K562 (cell line): ENCODE results near the gene FRRS1. TPM values are rescaled to one million over a fixed set of nuclear protein-coding genes. Genes with fewer than 3 reads are reported as not detected.

Experiments used
- ATAC-seq: fragments of 200-7000 bp; cut with Tn5 transposase; 3 replicates; pipeline ENCODE4 v1.9.1; 2020; ENCODE audit warnings: moderate library complexity
- BruUV-seq: library from RNA; stranded (reverse); fragments of 400-500 nt; replicated peaks from 2 replicates; lab custom pipeline; 2021; lab: Mats Ljungman, UMichigan
- CTCF ChIA-PET: fragments of 300-600 bp; formaldehyde crosslinking; extraction: SDS; loops from one replicate; lab custom pipeline; 2021; ENCODE audit warnings: low intra/inter-chr PET ratio; lab: Yijun Ruan, JAX
- POLR2A ChIA-PET: fragments of 300-600, 350-650 bp; sonication (Branson Sonifier 250); formaldehyde crosslinking; extraction: SDS; loops from one replicate; lab custom pipeline; 2021; ENCODE audit warnings: antibody characterized with exemption, inconsistent platforms; lab: Yijun Ruan, JAX
- DNase-seq, 4 experiments: peaks; one replicate each; pipeline versions ENCODE4 v3.0.0 to v3.0.0-alpha.2; 2011 to 2018; ENCODE audit warnings: low spot score in 3 of 4, mixed read lengths in 3 of 4; ENCODE audit errors: extremely low read depth in 1 of 4
- FAIRE-seq: peaks from 2 replicates; lab custom pipeline; 2011; peaks lifted over from hg19 to GRCh38; lab: Jason Lieb, UNC
- H2AFZ ChIP-seq: 2 replicates; pipeline ENCODE4 v1.6.0; 2011; ENCODE audit warnings: low read depth, low read length, control low read depth, inconsistent platforms
- H3K27ac ChIP-seq: fragments of 200-600 bp; 3 replicates; pipeline ENCODE4 v1.8.0; 2011; ENCODE audit warnings: low read depth, mild to moderate bottlenecking, control low read depth, inconsistent platforms, low read length, moderate library complexity, mixed read lengths; ENCODE audit errors: extremely low read depth
- H3K27me3 ChIP-seq, 2 experiments: fragments of 300-600 bp in 1 of 2; 2 replicates in 1 of 2; 3 replicates in 1 of 2; pipeline versions ENCODE4 v1.6.0 to v1.8.0; 2011; ENCODE audit warnings: inconsistent platforms in 2 of 2, low read length in 2 of 2, mild to moderate bottlenecking in 1 of 2, mixed read lengths in 1 of 2, moderate library complexity in 1 of 2; ENCODE audit not compliant: control insufficient read depth in 2 of 2, insufficient read depth in 2 of 2
- H3K36me3 ChIP-seq: fragments of 300-600 bp; 3 replicates; pipeline ENCODE4 v1.8.0; 2011; ENCODE audit warnings: mild to moderate bottlenecking, low read length, inconsistent platforms; ENCODE audit not compliant: control insufficient read depth, insufficient read depth
- H3K4me1 ChIP-seq, 2 experiments: fragments of 200-600 bp in 1 of 2; replicated peaks in 1 of 2; 2 replicates in 1 of 2; 3 replicates in 1 of 2; pipeline versions ENCODE4 v1.5.1 to v1.8.0; 2011; ENCODE audit warnings: inconsistent platforms in 2 of 2, low read length in 2 of 2, mild to moderate bottlenecking in 1 of 2, mixed read lengths in 1 of 2, moderate library complexity in 1 of 2; ENCODE audit not compliant: control insufficient read depth in 2 of 2, insufficient read depth in 2 of 2
- H3K4me2 ChIP-seq: 2 replicates; pipeline ENCODE4 v1.6.1; 2011; ENCODE audit warnings: low read length, control low read depth, inconsistent platforms, mixed read lengths; ENCODE audit not compliant: insufficient read depth
- H3K4me3 ChIP-seq: fragments of 200-600 bp; sonication (generic), shearing (Covaris generic); 2 replicates; pipeline ENCODE4 v1.5.1; 2016; ENCODE audit warnings: control low read depth, inconsistent platforms
- H3K79me2 ChIP-seq: fragments of 200-600 bp; 3 replicates; pipeline ENCODE4 v1.8.0; 2011; ENCODE audit warnings: low read length, inconsistent platforms; ENCODE audit not compliant: control insufficient read depth, insufficient read depth
- H3K9ac ChIP-seq, 2 experiments: 2 replicates each; pipeline versions ENCODE4 v1.6.0 to v1.6.1; 2011; ENCODE audit warnings: low read depth in 2 of 2, low read length in 2 of 2, control low read depth in 1 of 2, inconsistent platforms in 1 of 2, mild to moderate bottlenecking in 1 of 2, mixed read lengths in 1 of 2; ENCODE audit not compliant: insufficient read depth in 1 of 2
- H3K9me1 ChIP-seq: one replicate; pipeline ENCODE4 v1.6.0; 2011; ENCODE audit warnings: inconsistent platforms, mild to moderate bottlenecking, low read length, moderate library complexity; ENCODE audit not compliant: control insufficient read depth, insufficient read depth
- H3K9me3 ChIP-seq: replicated peaks from 2 replicates; pipeline ENCODE4 v1.5.1; 2011; ENCODE audit warnings: low read depth, low read length, inconsistent platforms; ENCODE audit not compliant: control insufficient read depth, insufficient read depth
- H4K20me1 ChIP-seq: replicated peaks from 2 replicates; pipeline ENCODE4 v1.6.1; 2011; ENCODE audit warnings: low read length, inconsistent platforms, mixed read lengths; ENCODE audit not compliant: control insufficient read depth, insufficient read depth
- MEF2A ChIP-seq: IDR thresholded peaks from 2 replicates; pipeline ENCODE4 v1.6.1; 2011; ENCODE audit warnings: low read depth, mild to moderate bottlenecking, low read length, moderate library complexity; ENCODE audit not compliant: control insufficient read depth
- MTA1 ChIP-seq: fragments of 450-650 bp; IDR thresholded peaks from 2 replicates; pipeline ENCODE4 v1.6.1; 2017; ENCODE audit warnings: borderline replicate concordance
- PBX2 ChIP-seq, 2 experiments: IDR thresholded peaks in 1 of 2; conservative IDR thresholded peaks in 1 of 2; 2 replicates each; pipeline ENCODE4 v1.6.1; 2016; ENCODE audit warnings: low read depth in 2 of 2, mild to moderate bottlenecking in 1 of 2, missing compliant biosample characterization in 1 of 2, missing genetic modification characterization in 1 of 2, moderate library complexity in 1 of 2
- RBM15 ChIP-seq: fragments of 200-400 bp; formaldehyde crosslinking; IDR thresholded peaks from 2 replicates; pipeline ENCODE4 v1.6.1; 2018; ENCODE audit warnings: mild to moderate bottlenecking, low read length, moderate library complexity; ENCODE audit not compliant: insufficient read depth
- SAP30 ChIP-seq: fragments of 200-600 bp; sonication (generic); IDR thresholded peaks from 2 replicates; pipeline ENCODE4 v1.6.1; 2012; ENCODE audit warnings: borderline replicate concordance, low read depth, mild to moderate bottlenecking, moderate library complexity, low read length, control low read depth, inconsistent platforms; ENCODE audit not compliant: insufficient read depth, poor library complexity, severe bottlenecking
- ZNF668 ChIP-seq: fragments of 250-450 bp; sonication (Bioruptor Pico); IDR thresholded peaks from 2 replicates; pipeline ENCODE4 v1.8.0; 2022; ENCODE audit warnings: mild to moderate bottlenecking, inconsistent platforms
- ZNF75A ChIP-seq: fragments of 450-650 bp; formaldehyde crosslinking; IDR thresholded peaks from 2 replicates; pipeline ENCODE4 v1.4.0; 2020; ENCODE audit warnings: mild to moderate bottlenecking
- ZZZ3 ChIP-seq: fragments of 450-650 bp; IDR thresholded peaks from 2 replicates; pipeline ENCODE4 v1.6.1; 2016; ENCODE audit warnings: antibody characterized with exemption, mild to moderate bottlenecking, moderate library complexity
- WGBS: fragments of 100-300 bp; shearing (Covaris generic); methylation state at CpG from one replicate; pipeline ENCODE4 v1.1.6; 2016; ENCODE audit warnings: low coverage, mixed read lengths; ENCODE audit not compliant: insufficient coverage; ENCODE audit errors: missing lambda C conversion rate; 5-methylcytosine and 5-hydroxymethylcytosine counted together
- in situ Hi-C: fragments of 300-500 bp; cut with MboI; formaldehyde crosslinking; loops from 4 replicates; pipeline ENCODE4 v1.15.0; 2018; ENCODE audit warnings: inconsistent platforms, mixed read lengths
- intact Hi-C: fragments of 100-400 bp; cut with micrococcal nuclease; formaldehyde crosslinking; loops from 2 replicates; pipeline ENCODE4 v1.14.2; 2022
- polyA plus RNA-seq, 8 experiments: library from polyadenylated mRNA; depleted of rRNA in 4 of 8; stranded (reverse) in 5 of 8; unstranded in 3 of 8; fragments of >200 nt; fragmentation: Nextera tagmentation in 2 of 8; fragmentation: Illumina TruSeq in 1 of 8; extraction: Ambion mirVana in 2 of 8; extraction: Trizol in 1 of 8; gene quantifications; 2 replicates each; pipeline versions ENCODE4 v1.2.1 to v1.2.3, GENCODE V29; 2011 to 2014; ENCODE audit warnings: inconsistent platforms in 1 of 8, missing spikeins in 1 of 8
- total RNA-seq, 7 experiments: library from RNA; depleted of rRNA in 6 of 7; stranded (reverse); fragments of >200 nt in 6 of 7; fragmentation: Illumina TruSeq in 2 of 7; extraction: Trizol in 2 of 7; gene quantifications; 2 replicates each; pipeline versions ENCODE4 v1.2.1 to v1.2.3, GENCODE V29; 2011 to 2021; ENCODE audit warnings: low replicate concordance in 1 of 7
- TF ChIP-seq, protein P1 (sequence below), 2 experiments: fragments of 450-650 bp; IDR thresholded peaks; 2 replicates each; pipeline ENCODE4 v1.6.1; 2018; ENCODE audit warnings: mild to moderate bottlenecking in 2 of 2, low read depth in 1 of 2; ENCODE audit not compliant: partially characterized antibody in 2 of 2

Gene FRRS1
- total and polyA plus RNA-seq, 9 of the 15 experiments (the other 6 are each of a cell fraction or from before 2014, with no cell fraction given), result 0.87 to 54.0 (median 23.7) TPM

GRCh38 chr1:99676876-99677275, 89.6 kb downstream of the FRRS1 start:
- BruUV-seq, result no TSS peak
- Histone ChIP-seq H3K27me3 (no peaks in the 10 kb centered on the region), H2AFZ (no peak overlapping the region), H3K4me2 (no peak overlapping the region), H3K36me3 (no peaks in the 10 kb centered on the region), H4K20me1 (no peaks in the 10 kb centered on the region), H3K79me2 (no peaks in the 10 kb centered on the region), H3K4me3 (no peak overlapping the region), H3K27ac (no peak overlapping the region), H3K9me3 (no peaks in the 10 kb centered on the region), H3K9ac (no peak overlapping the region), H3K4me1 (no peaks in the 10 kb centered on the region), H3K9me1 (no peaks in the 10 kb centered on the region)
- DNase-seq (no peak), FAIRE-seq (no peak), ATAC-seq (no peak)
- ChIA-PET CTCF (no interaction called here), POLR2A (no interaction called here)
- TF ChIP-seq PBX2 (CRISPR knock-in tag; IDR thresholded peaks at IDR 0.05; ENCODE audit: low read depth) (no peak), PBX2 (tag; conservative IDR thresholded peaks at IDR 0.05; ENCODE audit: low read depth) (0 out of 2 replicates have a peak, but pooled peaks have one; percentile 16), ZNF75A (CRISPR knock-in tag) (no peak)
- intact Hi-C loops (no loop called here), in situ Hi-C loops (no loop called here)

DNA sequence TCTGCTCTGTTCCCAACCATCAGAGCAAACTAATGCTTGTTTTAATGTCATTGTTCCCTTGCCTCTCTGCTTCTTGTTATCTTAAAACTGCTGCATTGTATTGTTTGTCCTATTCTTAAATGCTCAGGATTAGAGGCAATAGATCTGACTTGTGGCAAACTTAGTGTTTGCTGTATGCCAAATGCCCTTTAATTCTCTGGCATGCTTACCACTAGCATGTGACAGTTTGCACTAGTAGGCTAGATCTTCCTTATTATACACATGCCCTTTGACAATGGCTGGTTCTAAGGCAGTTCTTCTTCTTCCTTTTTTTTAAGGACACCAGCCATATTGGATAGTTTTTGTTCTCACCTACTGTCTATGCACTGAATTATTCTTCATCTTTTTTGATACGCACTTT, 90.4 kb downstream of the FRRS1 start:
- Histone ChIP-seq H3K9me3 (no peaks in the 10 kb centered on the region), H3K4me3 (no peak overlapping the region), H3K27me3 (no peaks in the 10 kb centered on the region), H3K4me1 (no peaks in the 10 kb centered on the region), H3K36me3 (no peaks in the 10 kb centered on the region), H3K27ac (no peak overlapping the region), H2AFZ (no peak overlapping the region), H3K79me2 (no peaks in the 10 kb centered on the region), H3K4me2 (no peak overlapping the region), H3K9ac (no peak overlapping the region), H3K9me1 (no peaks in the 10 kb centered on the region), H4K20me1 (no peaks in the 10 kb centered on the region)
- ChIA-PET CTCF (no interaction called here), POLR2A (no interaction called here)
- FAIRE-seq (no peak), ATAC-seq (no peak), DNase-seq (no peak)
- in situ Hi-C loops, result no loop called here
- no TSS peak for BruUV-seq
- 57% methylated on average over 1 of the region's 1 CpG for WGBS
- intact Hi-C loops, result no loop called here
- TF ChIP-seq RBM15 (no peak), SAP30 (no peak), ZNF668 (CRISPR knock-in tag) (no peak), ZZZ3 (no peak), MEF2A (no peak), MTA1 (no peak)
- TF ChIP-seq, protein P1, sequence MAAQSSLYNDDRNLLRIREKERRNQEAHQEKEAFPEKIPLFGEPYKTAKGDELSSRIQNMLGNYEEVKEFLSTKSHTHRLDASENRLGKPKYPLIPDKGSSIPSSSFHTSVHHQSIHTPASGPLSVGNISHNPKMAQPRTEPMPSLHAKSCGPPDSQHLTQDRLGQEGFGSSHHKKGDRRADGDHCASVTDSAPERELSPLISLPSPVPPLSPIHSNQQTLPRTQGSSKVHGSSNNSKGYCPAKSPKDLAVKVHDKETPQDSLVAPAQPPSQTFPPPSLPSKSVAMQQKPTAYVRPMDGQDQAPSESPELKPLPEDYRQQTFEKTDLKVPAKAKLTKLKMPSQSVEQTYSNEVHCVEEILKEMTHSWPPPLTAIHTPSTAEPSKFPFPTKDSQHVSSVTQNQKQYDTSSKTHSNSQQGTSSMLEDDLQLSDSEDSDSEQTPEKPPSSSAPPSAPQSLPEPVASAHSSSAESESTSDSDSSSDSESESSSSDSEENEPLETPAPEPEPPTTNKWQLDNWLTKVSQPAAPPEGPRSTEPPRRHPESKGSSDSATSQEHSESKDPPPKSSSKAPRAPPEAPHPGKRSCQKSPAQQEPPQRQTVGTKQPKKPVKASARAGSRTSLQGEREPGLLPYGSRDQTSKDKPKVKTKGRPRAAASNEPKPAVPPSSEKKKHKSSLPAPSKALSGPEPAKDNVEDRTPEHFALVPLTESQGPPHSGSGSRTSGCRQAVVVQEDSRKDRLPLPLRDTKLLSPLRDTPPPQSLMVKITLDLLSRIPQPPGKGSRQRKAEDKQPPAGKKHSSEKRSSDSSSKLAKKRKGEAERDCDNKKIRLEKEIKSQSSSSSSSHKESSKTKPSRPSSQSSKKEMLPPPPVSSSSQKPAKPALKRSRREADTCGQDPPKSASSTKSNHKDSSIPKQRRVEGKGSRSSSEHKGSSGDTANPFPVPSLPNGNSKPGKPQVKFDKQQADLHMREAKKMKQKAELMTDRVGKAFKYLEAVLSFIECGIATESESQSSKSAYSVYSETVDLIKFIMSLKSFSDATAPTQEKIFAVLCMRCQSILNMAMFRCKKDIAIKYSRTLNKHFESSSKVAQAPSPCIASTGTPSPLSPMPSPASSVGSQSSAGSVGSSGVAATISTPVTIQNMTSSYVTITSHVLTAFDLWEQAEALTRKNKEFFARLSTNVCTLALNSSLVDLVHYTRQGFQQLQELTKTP (IDR thresholded peaks at IDR 0.05; ENCODE audit: low read depth in 1 of 2, partially characterized antibody in 2 of 2), result no peak
